Central memory CD8-positive, alpha-beta T cell (primary cell): ENCODE data around the gene TARS3.

Experiments used
- ATAC-seq: fragments of 150-1000 bp; cut with Tn5 transposase; replicated peaks from 2 replicates; pipeline ENCODE4 v1.10.0; 2022; ENCODE audit warnings: mild to moderate bottlenecking, moderate FRiP score, moderate number of reproducible peaks; ENCODE audit not compliant: poor library complexity, severe bottlenecking; ENCODE audit errors: extremely low read depth
- DNase-seq, 2 donors: peaks; one replicate each; pipeline ENCODE4 v3.0.0; 2021; ENCODE audit warnings: low spot score in 2 of 2
- H3K27ac Mint-ChIP-seq: one replicate; pipeline ENCODE4 v1.8.0; 2022; ENCODE audit warnings: low read depth, mild to moderate bottlenecking, moderate library complexity, mixed read lengths
- H3K27me3 Mint-ChIP-seq: one replicate; pipeline ENCODE4 v1.8.0; 2022; ENCODE audit warnings: mixed read lengths
- H3K36me3 Mint-ChIP-seq: one replicate; pipeline ENCODE4 v1.8.0; 2022; ENCODE audit warnings: mild to moderate bottlenecking, moderate library complexity, mixed read lengths; ENCODE audit not compliant: insufficient read depth
- H3K4me1 Mint-ChIP-seq: one replicate; pipeline ENCODE4 v1.8.0; 2022; ENCODE audit warnings: mixed read lengths
- H3K4me3 Mint-ChIP-seq: one replicate; pipeline ENCODE4 v1.8.0; 2022; ENCODE audit warnings: mild to moderate bottlenecking, moderate library complexity, mixed read lengths
- H3K9me3 Mint-ChIP-seq: one replicate; pipeline ENCODE4 v1.8.0; 2022; ENCODE audit warnings: mixed read lengths

Gene TARS3

DNA sequence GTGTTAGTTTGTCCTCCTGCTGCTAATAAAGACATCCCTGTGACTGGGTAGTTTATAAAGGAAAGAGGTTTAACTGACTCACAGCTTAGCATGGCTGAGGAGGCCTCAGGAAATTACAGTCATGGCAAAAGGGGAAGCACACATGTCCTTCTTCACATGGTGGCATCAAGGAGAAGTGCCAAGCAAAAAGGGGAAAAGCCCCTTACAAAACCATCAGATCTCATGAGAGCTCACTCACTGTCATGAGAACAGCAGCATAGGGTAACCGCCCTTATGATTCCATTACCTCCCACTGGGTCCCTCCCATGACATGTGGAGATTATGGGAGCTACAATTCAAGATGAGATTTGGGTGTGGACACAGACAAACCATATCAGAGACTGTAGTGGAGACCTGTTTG lies 99.1 kb downstream of the TARS3 start:
- no peak overlapping the region for H3K4me3 Mint-ChIP-seq

DNA sequence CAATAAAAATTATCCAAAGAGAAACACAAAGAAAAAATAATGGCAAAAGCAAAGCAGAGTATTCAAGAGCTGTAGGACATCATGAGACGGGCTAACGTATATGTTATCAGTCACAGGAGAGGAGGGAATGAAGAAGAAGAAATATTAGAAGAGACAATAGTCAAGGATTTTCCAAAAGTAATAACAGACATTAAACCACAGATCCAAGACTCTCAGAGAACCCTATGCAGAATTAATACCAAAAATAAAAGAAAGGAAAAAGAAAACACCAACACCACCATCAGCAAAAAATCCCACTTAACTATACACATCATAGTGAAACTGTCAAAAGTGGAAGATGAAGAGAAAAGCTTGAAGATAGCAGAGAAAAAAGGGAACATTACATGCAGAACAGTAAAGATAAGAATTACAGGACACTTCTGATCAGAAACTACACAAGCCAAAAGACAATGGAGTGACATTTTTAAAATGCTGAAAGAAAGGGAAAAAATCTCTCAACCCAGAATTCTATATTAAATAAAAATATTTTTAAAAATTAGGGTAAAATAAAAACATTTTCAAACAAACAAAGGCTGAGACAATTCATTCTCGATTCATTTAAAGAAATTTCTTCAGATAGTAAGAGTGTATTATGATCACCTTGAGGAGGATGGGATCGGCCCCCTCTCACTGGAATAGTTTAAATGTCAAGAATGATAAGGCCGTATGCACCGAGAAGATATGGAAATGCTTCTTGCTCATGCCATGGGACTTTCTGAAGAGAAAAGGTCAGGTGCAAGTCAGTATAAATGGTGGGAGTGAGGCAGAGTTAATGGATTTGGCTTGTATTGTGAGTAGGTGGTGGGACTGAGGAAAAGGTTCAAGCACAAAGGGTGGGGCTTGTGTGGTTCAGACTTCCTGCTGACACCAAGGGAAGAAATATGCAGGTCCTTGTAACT lies 100.6 kb downstream of the TARS3 start:
- Mint-ChIP-seq H3K4me3 (no peak overlapping the region), H3K27me3 (no peaks in the 10 kb centered on the region), H3K9me3 (no peaks in the 10 kb centered on the region), H3K27ac (no peak overlapping the region), H3K36me3 (peaks cover 4% of the 10 kb centered on the region), H3K4me1 (peaks cover 37% of the 10 kb centered on the region)
- DNase-seq: no peak
- ATAC-seq: no peak

More for the DNA sequence above, 99.1 kb downstream of the TARS3 start:
- Mint-ChIP-seq H3K27me3 (no peaks in the 10 kb centered on the region), H3K36me3 (peaks cover 2% of the 10 kb centered on the region), H3K9me3 (no peaks in the 10 kb centered on the region), H3K4me1 (peaks cover 37% of the 10 kb centered on the region), H3K27ac (peak overlapping the region; percentile 25)
- DNase-seq (no peak), ATAC-seq (no peak)

DNA sequence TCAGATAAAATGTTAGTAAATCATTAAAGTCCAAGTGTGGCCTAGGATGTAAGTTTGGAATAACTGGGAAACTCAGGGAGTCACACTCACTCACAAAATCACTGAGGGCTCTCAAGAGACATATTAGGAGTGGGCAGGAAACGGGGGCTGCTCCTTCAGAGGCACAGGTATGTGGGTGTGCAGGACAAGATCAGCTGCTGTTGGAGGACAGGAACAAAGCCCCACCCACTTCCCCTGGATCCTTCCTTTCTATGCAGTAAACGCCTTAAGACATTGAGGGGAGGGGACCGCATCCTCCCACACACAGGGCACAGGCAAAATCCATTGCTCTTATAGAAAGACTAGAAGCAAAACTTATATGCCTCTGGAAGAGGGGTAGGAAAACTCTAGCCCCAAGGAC lies 102.3 kb downstream of the TARS3 start:
- Mint-ChIP-seq H3K27ac (no peak overlapping the region), H3K27me3 (no peaks in the 10 kb centered on the region), H3K9me3 (no peaks in the 10 kb centered on the region), H3K36me3 (peaks cover 6% of the 10 kb centered on the region), H3K4me1 (peaks cover 37% of the 10 kb centered on the region), H3K4me3 (no peak overlapping the region)
- ATAC-seq: no peak
- no peak for DNase-seq

DNA sequence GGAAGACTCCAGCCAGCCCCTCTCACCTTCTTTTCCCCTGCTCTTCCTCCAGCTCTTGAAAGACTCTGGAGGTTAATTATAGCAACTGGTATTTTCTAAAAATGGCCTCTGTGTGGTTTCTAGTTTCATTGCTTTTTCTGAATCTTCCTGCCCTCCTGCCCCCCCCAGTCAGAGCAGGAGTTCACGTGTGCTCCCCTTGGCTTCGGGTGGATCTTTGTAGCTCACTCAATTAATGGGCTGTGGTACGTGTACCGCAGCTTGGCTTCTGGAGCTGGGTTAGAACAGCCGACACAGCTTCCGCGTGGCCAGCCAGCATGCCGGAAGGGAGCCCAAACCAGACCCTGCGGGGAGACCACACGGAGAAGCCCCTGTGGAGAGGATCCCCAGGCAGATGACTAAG lies 103.6 kb downstream of the TARS3 start:
- Mint-ChIP-seq H3K27ac (no peak overlapping the region), H3K9me3 (no peaks in the 10 kb centered on the region), H3K4me1 (peaks cover 30% of the 10 kb centered on the region), H3K27me3 (no peaks in the 10 kb centered on the region), H3K36me3 (peaks cover 6% of the 10 kb centered on the region), H3K4me3 (no peak overlapping the region)
- no peak for ATAC-seq
- no peak for DNase-seq

DNA sequence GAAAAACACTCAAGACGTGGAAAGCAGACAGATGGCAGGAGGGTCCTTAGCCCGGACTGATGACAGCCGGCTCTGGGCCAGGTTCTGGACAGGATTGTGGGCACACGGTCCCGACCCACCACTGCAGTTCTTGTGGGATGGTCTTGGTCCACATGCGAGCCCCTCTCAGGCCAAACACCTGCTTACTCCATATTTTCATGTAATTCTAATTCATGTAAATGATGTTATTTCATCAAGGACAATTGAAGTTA lies 104.7 kb downstream of the TARS3 start:
- no peak for ATAC-seq
- H3K36me3 Mint-ChIP-seq: peaks cover 6% of the 10 kb centered on the region
- no peak overlapping the region for H3K27ac Mint-ChIP-seq

DNA sequence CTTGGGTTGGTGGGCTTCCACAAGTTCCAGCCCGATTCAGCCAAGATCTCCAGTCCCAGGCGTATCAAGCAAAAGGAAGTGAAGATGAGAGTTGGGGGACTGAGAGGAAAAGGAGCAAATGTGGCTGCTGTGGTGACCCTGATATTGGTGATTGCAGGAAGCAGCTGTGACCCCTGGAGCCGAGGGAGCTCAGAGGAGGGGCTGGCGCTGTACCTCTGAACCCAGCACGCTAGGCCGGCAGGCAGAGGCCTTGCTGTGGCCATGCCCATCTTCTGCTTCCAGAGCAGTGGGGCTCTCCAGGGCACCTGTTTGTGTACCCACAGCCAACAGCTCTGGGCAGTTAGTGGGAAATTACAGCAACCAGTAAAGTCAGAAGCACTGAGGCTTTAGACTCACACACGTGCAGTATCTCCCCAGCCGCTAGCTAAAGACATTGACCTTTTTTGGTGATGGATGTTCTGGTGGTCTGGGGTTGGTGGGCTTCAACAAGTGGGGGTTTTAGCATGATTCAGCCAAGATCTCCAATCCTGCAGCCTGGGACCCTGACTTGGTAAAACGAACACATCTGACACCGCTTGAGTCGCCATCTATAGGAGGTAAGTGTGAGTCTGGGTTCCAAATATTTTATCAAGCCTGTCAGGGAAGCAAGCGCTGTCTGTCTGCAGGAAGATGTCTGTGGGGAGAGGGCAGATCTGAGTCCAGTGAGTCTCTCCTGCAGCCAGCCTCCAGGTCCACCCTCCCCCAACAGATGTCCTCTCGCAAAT lies 105.2 kb downstream of the TARS3 start:
- no peaks in the 10 kb centered on the region for H3K9me3 Mint-ChIP-seq

More for the DNA sequence above, 104.7 kb downstream of the TARS3 start:
- DNase-seq: no peak
- Mint-ChIP-seq H3K4me1 (peaks cover 25% of the 10 kb centered on the region), H3K4me3 (no peak overlapping the region), H3K9me3 (no peaks in the 10 kb centered on the region), H3K27me3 (no peaks in the 10 kb centered on the region)

DNA sequence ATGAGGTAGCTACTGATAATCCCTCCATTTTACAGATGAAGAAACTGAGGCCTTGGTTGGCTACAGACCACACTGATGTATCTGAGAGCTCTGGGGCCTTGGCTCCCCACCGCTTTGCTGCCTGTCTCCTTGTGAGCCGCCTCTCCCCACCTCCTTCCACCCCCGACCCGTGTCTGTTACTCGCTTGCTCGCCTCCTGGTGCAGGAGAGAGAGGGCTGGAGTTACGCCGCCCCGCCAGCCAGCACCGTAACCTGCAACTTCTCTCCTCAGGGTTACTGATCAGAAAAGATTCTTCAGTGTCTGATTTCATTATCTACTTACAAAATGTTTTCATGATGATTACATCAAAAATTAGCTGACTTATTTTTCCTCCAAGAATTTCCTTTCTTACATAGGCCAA lies 106.2 kb downstream of the TARS3 start:
- Mint-ChIP-seq H3K9me3 (no peaks in the 10 kb centered on the region), H3K4me3 (no peak overlapping the region), H3K36me3 (peaks cover 5% of the 10 kb centered on the region), H3K27me3 (no peaks in the 10 kb centered on the region), H3K4me1 (peaks cover 10% of the 10 kb centered on the region), H3K27ac (no peak overlapping the region)
- ATAC-seq: no peak
- DNase-seq: no peak

More for the DNA sequence above, 105.2 kb downstream of the TARS3 start:
- Mint-ChIP-seq H3K36me3 (peaks cover 6% of the 10 kb centered on the region), H3K4me3 (no peak overlapping the region), H3K27ac (no peak overlapping the region), H3K4me1 (peaks cover 20% of the 10 kb centered on the region), H3K27me3 (no peaks in the 10 kb centered on the region)
- no peak for DNase-seq
- no peak for ATAC-seq

DNA sequence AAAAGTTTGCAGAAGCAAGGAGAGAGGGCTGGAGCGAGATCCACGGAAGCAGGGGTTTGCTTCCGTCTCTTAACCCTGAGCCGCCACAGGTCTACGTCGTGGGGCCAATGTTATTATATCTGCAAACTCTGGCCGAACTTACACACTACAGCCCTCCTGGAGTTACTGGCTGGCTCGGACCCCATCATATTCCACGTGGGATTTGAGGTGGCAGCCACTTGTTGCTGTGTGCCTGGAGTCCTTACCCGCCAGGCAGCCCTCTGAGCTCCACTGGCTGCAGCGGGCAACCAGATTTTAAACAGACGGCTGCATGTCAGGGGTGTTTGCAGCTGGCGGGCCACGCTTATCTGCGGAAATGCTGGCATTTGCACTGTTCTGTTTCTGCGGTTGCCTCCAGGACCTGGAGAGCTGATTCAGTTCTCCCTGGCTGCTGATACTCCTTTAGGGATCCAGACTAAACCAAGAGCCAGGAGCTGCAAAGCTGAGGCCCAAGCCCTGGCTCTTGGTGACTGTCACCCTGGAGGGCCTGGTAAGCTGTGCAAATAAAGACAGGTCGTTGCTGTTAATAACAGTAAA lies 106.8 kb downstream of the TARS3 start:
- ATAC-seq: no peak
- Mint-ChIP-seq H3K27me3 (no peaks in the 10 kb centered on the region), H3K36me3 (peaks cover 4% of the 10 kb centered on the region), H3K9me3 (no peaks in the 10 kb centered on the region), H3K27ac (no peak overlapping the region), H3K4me1 (peaks cover 7% of the 10 kb centered on the region), H3K4me3 (no peak overlapping the region)
- DNase-seq: no peak

DNA sequence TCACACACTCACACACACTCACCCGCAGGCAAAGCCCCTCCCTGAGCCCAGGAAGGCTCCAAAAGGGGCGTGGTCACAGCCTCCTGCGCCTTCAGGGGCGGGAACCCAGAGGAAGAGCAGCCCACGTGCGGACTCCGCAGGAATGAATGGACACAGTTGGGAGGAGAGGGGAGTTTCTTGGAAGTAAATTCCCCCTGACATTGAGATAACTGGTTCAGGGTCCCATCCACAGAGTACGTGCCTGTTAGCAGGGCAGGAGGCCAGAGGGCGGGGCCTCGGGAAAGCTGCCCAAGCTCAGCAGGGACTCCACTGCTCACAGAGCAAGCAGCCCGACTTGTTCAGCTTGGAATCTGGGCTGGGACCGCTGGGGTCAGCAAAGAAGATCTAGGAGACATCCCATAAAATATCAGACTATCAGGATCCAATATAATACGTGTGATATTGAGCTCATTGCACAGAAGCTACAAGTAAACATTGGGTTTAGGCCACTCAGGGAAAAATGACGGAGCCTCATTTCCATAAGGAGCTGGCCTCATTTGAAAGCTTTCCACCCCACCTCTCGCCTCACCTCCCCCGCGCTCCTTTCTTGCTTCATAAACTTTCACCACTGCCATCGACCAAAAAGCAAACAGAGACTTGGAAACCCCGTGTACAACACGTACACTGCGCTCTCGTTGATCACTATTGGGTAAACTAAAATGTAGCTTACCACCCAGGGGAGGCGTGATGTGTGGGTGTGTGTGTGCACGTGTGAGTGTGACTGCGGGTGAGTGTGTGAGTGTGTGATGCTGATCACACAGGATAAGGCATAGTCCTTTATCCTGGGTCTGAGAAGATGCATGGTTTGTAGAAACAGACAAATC lies 108.1 kb downstream of the TARS3 start:
- Mint-ChIP-seq H3K4me1 (no peaks in the 10 kb centered on the region), H3K27ac (no peak overlapping the region), H3K4me3 (no peak overlapping the region), H3K9me3 (no peaks in the 10 kb centered on the region), H3K36me3 (peaks cover 4% of the 10 kb centered on the region), H3K27me3 (no peaks in the 10 kb centered on the region)
- ATAC-seq (no peak), DNase-seq (no peak)

DNA sequence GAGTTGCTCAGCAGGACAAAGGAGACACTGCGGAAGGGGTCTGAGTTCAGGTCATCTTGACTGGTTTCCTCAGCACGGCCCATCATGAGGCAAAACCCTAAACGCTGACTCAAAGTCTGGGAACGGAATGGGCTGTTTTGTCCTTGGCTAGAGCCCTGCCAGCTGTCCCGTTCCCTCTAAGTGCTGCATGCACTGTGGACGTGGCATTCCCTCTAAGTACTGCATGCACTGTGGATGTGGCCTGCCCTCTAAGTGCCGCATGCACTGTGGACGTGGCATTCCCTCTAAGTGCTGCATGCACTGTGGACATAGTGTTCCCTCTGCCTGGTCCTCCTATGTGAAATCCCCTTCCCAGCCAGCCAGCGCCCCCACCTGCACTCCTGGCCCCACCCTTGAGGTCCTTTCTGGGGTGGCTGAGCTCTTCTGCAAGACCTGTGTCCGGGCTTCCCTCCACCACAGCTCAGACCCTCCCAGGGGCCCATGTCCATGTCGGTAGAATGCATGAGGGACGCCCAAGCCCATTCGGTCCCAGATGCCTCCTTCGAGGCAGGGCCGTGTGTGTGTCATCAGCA lies 108.8 kb downstream of the TARS3 start:
- H3K27ac Mint-ChIP-seq: no peak overlapping the region
- H3K4me1 Mint-ChIP-seq: no peaks in the 10 kb centered on the region
- H3K9me3 Mint-ChIP-seq: no peaks in the 10 kb centered on the region
- H3K27me3 Mint-ChIP-seq: no peaks in the 10 kb centered on the region
- DNase-seq (no peak), ATAC-seq (no peak)
- H3K4me3 Mint-ChIP-seq: no peak overlapping the region
- H3K36me3 Mint-ChIP-seq: peaks cover 4% of the 10 kb centered on the region

DNA sequence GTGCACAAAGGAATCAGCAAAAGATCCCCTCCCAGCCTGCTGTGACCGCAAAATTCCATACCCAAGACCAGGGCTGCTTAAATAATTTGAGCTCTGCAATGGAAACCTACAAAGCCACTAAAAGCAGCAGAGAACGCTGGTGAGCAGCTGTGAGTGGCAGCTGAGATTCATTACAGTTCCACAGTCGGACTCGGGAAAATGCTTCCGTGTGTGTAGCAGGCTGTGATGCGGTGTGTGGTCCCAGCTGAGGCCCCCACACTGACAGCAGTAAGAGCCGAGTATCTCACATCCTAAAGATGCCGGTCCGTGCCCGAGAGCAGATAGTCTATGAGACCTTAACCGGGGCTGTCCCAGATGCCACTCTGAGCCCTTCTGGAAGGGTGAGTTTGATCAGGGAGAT lies 109.5 kb downstream of the TARS3 start:
- Mint-ChIP-seq H3K27ac (peak overlapping the region; percentile 32), H3K27me3 (no peaks in the 10 kb centered on the region), H3K4me3 (no peak overlapping the region), H3K36me3 (peaks cover 3% of the 10 kb centered on the region), H3K4me1 (no peaks in the 10 kb centered on the region), H3K9me3 (no peaks in the 10 kb centered on the region)
- DNase-seq: no peak
- no peak for ATAC-seq

DNA sequence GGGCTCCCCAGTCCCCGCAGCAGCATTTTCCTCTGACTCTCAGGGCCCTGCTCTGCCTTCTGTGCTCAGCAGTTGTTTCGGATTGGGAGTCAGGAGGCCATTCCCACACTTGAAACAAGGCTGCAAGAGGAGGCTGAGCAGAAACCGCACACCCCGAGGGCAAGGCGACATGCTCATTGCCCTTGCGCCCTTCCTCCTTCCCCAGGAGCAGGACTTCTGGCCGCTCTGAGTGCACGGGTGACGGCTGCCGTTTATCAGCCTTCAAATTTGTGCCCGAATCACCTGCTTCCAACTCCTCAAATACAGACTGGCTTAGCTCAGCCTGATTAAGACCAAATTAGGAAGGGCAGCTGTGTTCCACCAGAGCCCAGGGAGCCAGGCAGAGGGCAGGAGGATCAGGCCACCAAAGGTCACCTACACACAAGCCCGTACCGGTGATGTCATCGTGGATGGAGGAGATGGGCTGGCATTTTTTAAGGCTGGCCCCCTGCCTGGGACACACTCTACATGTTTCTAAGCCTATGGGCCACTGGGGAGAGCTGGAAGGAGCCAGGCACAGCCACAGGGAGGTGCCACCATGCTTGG lies 110.2 kb downstream of the TARS3 start:
- Mint-ChIP-seq H3K9me3 (no peaks in the 10 kb centered on the region), H3K4me1 (no peaks in the 10 kb centered on the region), H3K4me3 (no peak overlapping the region), H3K27me3 (no peaks in the 10 kb centered on the region), H3K36me3 (peaks cover 3% of the 10 kb centered on the region), H3K27ac (peak overlapping the region; percentile 32)
- no peak for DNase-seq
- ATAC-seq: no peak
